GM13977 (cell line): ENCODE data around the gene TEDC2.
A peak's percentile ranks its signal among the peaks of the same experiment; 100 is the strongest.

Experiments
- DNase-seq: peaks from one replicate; pipeline ENCODE4 v3.0.0; 2012; ENCODE audit warnings: low spot score
- CTCF ChIP-seq: IDR thresholded peaks from 2 replicates; pipeline ENCODE4 v1.5.1; 2012; ENCODE audit warnings: mild to moderate bottlenecking, control low read depth; ENCODE audit not compliant: insufficient read depth; ENCODE audit errors: extremely low read depth, missing control alignments
- in situ Hi-C: fragments of 300-500 bp; cut with MboI; formaldehyde crosslinking; loops from one replicate; pipeline ENCODE4 v1.12.0; 2022; ENCODE audit warnings: low sequenced_read_pairs, low pct_unique_long_range_greater_than_20kb, mixed read lengths, inconsistent platforms; ENCODE audit not compliant: unreplicated experiment

TEDC2 gene

GRCh38 chr16:2469399-2470233 is 9.7 kb downstream of the TEDC2 start:
- in situ Hi-C loops, result no loop called here
- no peak for TF ChIP-seq CTCF
- DNase-seq, result no peak

- in situ Hi-C loops, result no loop called here
- no peak for DNase-seq
These were observed 10.3 kb downstream of the TEDC2 start for GRCh38 chr16:2470234-2470601.

GRCh38 chr16:2470603-2471015 is 10.7 kb downstream of the TEDC2 start:
- TF ChIP-seq CTCF, result no peak
- DNase-seq, result no peak
- in situ Hi-C loops, result no loop called here

More at GRCh38 chr16:2470234-2470601, 10.3 kb downstream of the TEDC2 start:
- TF ChIP-seq CTCF, result no peak

- no peak for TF ChIP-seq CTCF
- DNase-seq, result peak; percentile 73
- in situ Hi-C loops, result no loop called here
These were observed 11.2 kb downstream of the TEDC2 start, which contains the start of gene NTN3 for GRCh38 chr16:2471016-2471652. Gene NTN3, plus strand, starts transcription at chr16:2471297. Its CDS starts 405 bp downstream, at chr16:2471702.

- in situ Hi-C loops, result no loop called here
- TF ChIP-seq CTCF, result no peak
- no peak for DNase-seq
These were observed 12.0 kb downstream of the TEDC2 start for GRCh38 chr16:2471653-2472487.

GRCh38 chr16:2472488-2472864 is 12.6 kb downstream of the TEDC2 start:
- no peak for TF ChIP-seq CTCF
- in situ Hi-C loops, result no loop called here
- DNase-seq, result no peak
